ENCODE measurements around the gene FGD3. TPM values are rescaled to one million over a fixed set of nuclear protein-coding genes. Genes with fewer than 3 reads are reported as not detected.

FGD3 gene
- total RNA-seq, 1 donor from 2014 or later, result 0.09 TPM

DNA sequence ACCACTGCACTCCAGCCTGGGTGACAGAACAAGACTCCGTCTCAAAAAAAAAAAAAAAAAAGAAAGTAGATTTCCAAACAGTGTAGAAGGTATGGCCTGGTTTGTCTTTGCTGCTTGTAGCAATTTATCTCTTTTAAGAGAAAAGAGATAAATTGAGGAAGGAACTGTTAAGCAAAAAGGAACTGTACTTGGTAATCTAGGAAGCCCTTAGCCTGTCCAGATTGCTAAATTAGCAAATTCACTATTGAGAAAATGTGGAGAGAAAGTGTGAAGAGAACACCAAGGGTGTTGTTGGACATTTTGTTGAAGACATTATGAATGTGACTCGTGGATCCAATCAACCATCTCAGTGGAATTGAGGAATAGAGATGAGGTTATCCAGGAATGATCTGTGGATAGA lies 98.2 kb downstream of the FGD3 start:
- no peaks in the 10 kb centered on the region for H3K9me3 ChIP-seq (ENCODE audit: insufficient read depth, low read depth, low read length)
- no peak overlapping the region for H3K27ac Mint-ChIP-seq (ENCODE audit: unreplicated experiment)
- no peak for FAIRE-seq

DNA sequence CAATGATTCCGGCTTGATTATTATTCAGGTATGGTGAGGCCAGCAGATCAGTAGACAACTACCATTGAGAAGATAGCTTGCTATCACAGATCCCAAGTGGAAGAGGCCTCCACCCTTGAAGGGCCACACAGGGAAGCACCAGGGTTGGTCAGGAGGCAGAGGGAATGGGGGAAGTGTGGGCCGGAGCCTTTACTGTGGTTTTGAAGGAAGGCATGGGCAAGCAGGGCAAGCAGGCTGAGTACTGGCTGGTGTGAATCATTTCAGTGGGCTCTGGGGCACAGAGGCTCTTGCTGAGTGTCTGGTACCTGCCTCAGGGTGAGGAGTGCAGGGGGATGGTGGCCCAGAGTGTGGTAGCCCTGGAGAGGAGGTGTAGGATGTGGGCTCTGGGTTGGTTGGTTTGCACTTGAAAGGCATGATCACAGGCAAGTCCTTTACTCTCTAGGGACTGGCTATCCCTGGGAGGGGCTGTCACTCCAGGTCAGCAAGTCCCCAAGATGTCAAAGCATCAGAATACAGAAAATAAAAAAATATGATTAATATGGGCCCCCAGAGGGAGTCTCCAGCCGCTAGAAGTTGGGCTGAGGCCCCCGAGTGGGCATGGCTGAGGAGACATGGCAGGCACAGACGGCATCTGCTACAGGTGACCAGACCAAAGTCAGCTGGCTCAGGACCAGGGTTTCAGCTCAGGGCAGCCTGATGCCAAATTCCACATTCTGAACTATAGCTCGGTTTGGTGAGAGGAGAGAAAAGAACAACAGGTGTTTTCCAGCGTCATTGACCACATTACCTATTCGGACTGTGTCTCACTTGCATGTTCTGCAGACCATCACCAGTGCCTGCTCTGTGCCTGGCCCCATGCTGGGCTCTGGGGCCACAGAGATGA lies 101.5 kb downstream of the FGD3 start:
- Mint-ChIP-seq H3K9me3 (ENCODE audit: unreplicated experiment) (peaks cover 7% of the 10 kb centered on the region), H3K4me3 (ENCODE audit: unreplicated experiment) (no peak overlapping the region), H3K36me3 (ENCODE audit: low read depth, unreplicated experiment) (no peaks in the 10 kb centered on the region), H3K4me1 (ENCODE audit: low read depth, unreplicated experiment) (peaks cover 3% of the 10 kb centered on the region), H3K27me3 (ENCODE audit: low read depth, unreplicated experiment) (peaks cover 10% of the 10 kb centered on the region), H3K27ac (ENCODE audit: unreplicated experiment) (no peak overlapping the region)
- H3K27me3 ChIP-seq (ENCODE audit: insufficient read depth, low read length), result no peaks in the 10 kb centered on the region
- FAIRE-seq (no peak), DNase-seq (ENCODE audit: low read depth) (no peak)
- H3K36me3 ChIP-seq (ENCODE audit: insufficient read depth, low read length), result no peaks in the 10 kb centered on the region
- H3K9ac ChIP-seq (ENCODE audit: low read length), result no peak overlapping the region
- no peaks in the 10 kb centered on the region for H3K4me1 ChIP-seq (ENCODE audit: insufficient read depth, low read length)
- no peak for TF ChIP-seq EZH2 (IDR thresholded peaks at IDR 0.05; ENCODE audit: insufficient read depth, low read length)
- TF ChIP-seq, protein P1, sequence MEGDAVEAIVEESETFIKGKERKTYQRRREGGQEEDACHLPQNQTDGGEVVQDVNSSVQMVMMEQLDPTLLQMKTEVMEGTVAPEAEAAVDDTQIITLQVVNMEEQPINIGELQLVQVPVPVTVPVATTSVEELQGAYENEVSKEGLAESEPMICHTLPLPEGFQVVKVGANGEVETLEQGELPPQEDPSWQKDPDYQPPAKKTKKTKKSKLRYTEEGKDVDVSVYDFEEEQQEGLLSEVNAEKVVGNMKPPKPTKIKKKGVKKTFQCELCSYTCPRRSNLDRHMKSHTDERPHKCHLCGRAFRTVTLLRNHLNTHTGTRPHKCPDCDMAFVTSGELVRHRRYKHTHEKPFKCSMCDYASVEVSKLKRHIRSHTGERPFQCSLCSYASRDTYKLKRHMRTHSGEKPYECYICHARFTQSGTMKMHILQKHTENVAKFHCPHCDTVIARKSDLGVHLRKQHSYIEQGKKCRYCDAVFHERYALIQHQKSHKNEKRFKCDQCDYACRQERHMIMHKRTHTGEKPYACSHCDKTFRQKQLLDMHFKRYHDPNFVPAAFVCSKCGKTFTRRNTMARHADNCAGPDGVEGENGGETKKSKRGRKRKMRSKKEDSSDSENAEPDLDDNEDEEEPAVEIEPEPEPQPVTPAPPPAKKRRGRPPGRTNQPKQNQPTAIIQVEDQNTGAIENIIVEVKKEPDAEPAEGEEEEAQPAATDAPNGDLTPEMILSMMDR (IDR thresholded peaks at IDR 0.05; ENCODE audit: insufficient read depth, low read depth, low read length), result no peak
- no peaks in the 10 kb centered on the region for H4K20me1 ChIP-seq (ENCODE audit: insufficient read depth, low read length)
- H3K4me3 ChIP-seq (ENCODE audit: insufficient read depth, low read depth, low read length), result no peak overlapping the region
- H3K9me3 ChIP-seq (ENCODE audit: insufficient read depth, low read depth, low read length), result no peaks in the 10 kb centered on the region
- H2AFZ ChIP-seq (ENCODE audit: low read depth, low read length), result no peak overlapping the region
- H3K4me2 ChIP-seq (ENCODE audit: low read length), result no peak overlapping the region
- H3K79me2 ChIP-seq (ENCODE audit: insufficient read depth, low read length), result no peaks in the 10 kb centered on the region
- H3K27ac ChIP-seq (ENCODE audit: low read depth, low read length), result no peak overlapping the region

More for the DNA sequence above, 98.2 kb downstream of the FGD3 start:
- Histone ChIP-seq H3K4me3 (ENCODE audit: insufficient read depth, low read depth, low read length) (no peak overlapping the region), H3K27ac (ENCODE audit: low read depth, low read length) (no peak overlapping the region), H3K9ac (ENCODE audit: low read length) (no peak overlapping the region), H4K20me1 (ENCODE audit: insufficient read depth, low read length) (no peaks in the 10 kb centered on the region), H3K4me2 (ENCODE audit: low read length) (no peak overlapping the region), H2AFZ (ENCODE audit: low read depth, low read length) (no peak overlapping the region), H3K27me3 (ENCODE audit: insufficient read depth, low read length) (no peaks in the 10 kb centered on the region), H3K36me3 (ENCODE audit: insufficient read depth, low read length) (no peaks in the 10 kb centered on the region), H3K79me2 (ENCODE audit: insufficient read depth, low read length) (no peaks in the 10 kb centered on the region), H3K4me1 (ENCODE audit: insufficient read depth, low read length) (no peaks in the 10 kb centered on the region)
- Mint-ChIP-seq H3K27me3 (ENCODE audit: low read depth, unreplicated experiment) (peaks cover 12% of the 10 kb centered on the region), H3K36me3 (ENCODE audit: low read depth, unreplicated experiment) (no peaks in the 10 kb centered on the region), H3K4me3 (ENCODE audit: unreplicated experiment) (no peak overlapping the region), H3K9me3 (ENCODE audit: unreplicated experiment) (peaks cover 11% of the 10 kb centered on the region), H3K4me1 (ENCODE audit: low read depth, unreplicated experiment) (no peaks in the 10 kb centered on the region)
- DNase-seq (ENCODE audit: low read depth), result no peak
- TF ChIP-seq EZH2 (IDR thresholded peaks at IDR 0.05; ENCODE audit: insufficient read depth, low read length), result no peak
- TF ChIP-seq, protein P1 (IDR thresholded peaks at IDR 0.05; ENCODE audit: insufficient read depth, low read depth, low read length), result no peak

DNA sequence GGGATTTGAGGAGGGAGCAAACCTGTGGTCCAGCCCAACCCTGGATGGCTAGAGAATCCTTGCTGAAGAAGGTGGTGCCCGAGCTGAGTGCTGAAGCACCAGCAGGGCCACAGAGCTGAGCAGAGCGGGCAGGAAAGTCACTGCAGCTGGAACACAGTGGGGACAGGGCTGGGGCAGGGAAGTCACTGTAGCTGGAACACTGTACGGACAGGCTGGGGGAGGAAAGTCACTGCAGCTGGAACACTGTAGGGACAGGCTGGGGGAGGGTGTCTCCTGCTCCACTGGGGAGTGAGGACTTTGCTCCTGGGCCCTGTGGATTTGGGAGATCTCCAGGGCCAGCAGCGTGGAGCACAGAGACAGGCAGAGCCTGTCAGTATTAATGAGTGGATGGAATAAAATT lies 102.2 kb downstream of the FGD3 start:
- TF ChIP-seq, protein P1 (IDR thresholded peaks at IDR 0.05; ENCODE audit: insufficient read depth, low read depth, low read length), result no peak
- TF ChIP-seq EZH2 (IDR thresholded peaks at IDR 0.05; ENCODE audit: insufficient read depth, low read length), result no peak
- H2AFZ ChIP-seq (ENCODE audit: low read depth, low read length), result no peak overlapping the region
- H3K9me3 Mint-ChIP-seq (ENCODE audit: unreplicated experiment), result peaks cover 7% of the 10 kb centered on the region
- H4K20me1 ChIP-seq (ENCODE audit: insufficient read depth, low read length), result no peaks in the 10 kb centered on the region
- DNase-seq (ENCODE audit: low read depth) (no peak), FAIRE-seq (no peak)
- H3K36me3 Mint-ChIP-seq (ENCODE audit: low read depth, unreplicated experiment), result no peaks in the 10 kb centered on the region
- H3K27ac Mint-ChIP-seq (ENCODE audit: unreplicated experiment), result no peak overlapping the region
- H3K36me3 ChIP-seq (ENCODE audit: insufficient read depth, low read length), result no peaks in the 10 kb centered on the region
- no peak overlapping the region for H3K4me2 ChIP-seq (ENCODE audit: low read length)
- H3K79me2 ChIP-seq (ENCODE audit: insufficient read depth, low read length), result no peaks in the 10 kb centered on the region
- H3K27me3 ChIP-seq (ENCODE audit: insufficient read depth, low read length), result no peaks in the 10 kb centered on the region
- H3K4me1 ChIP-seq (ENCODE audit: insufficient read depth, low read length), result no peaks in the 10 kb centered on the region
- H3K27ac ChIP-seq (ENCODE audit: low read depth, low read length), result no peak overlapping the region
- no peak overlapping the region for H3K4me3 Mint-ChIP-seq (ENCODE audit: unreplicated experiment)
- no peak overlapping the region for H3K9ac ChIP-seq (ENCODE audit: low read length)
- no peaks in the 10 kb centered on the region for H3K9me3 ChIP-seq (ENCODE audit: insufficient read depth, low read depth, low read length)
- no peak overlapping the region for H3K4me3 ChIP-seq (ENCODE audit: insufficient read depth, low read depth, low read length)
- peaks cover 10% of the 10 kb centered on the region for H3K27me3 Mint-ChIP-seq (ENCODE audit: low read depth, unreplicated experiment)
- peaks cover 3% of the 10 kb centered on the region for H3K4me1 Mint-ChIP-seq (ENCODE audit: low read depth, unreplicated experiment)

Measured in astrocyte (in vitro differentiated cells and primary cell).